ENCODE results near the gene ANKMY1.
"Not testable (repeated sequence)": the region's sequence is repeated elsewhere in the genome, so short reads cannot be mapped to it uniquely, and the experiment has no call there.

Gene ANKMY1

DNA sequence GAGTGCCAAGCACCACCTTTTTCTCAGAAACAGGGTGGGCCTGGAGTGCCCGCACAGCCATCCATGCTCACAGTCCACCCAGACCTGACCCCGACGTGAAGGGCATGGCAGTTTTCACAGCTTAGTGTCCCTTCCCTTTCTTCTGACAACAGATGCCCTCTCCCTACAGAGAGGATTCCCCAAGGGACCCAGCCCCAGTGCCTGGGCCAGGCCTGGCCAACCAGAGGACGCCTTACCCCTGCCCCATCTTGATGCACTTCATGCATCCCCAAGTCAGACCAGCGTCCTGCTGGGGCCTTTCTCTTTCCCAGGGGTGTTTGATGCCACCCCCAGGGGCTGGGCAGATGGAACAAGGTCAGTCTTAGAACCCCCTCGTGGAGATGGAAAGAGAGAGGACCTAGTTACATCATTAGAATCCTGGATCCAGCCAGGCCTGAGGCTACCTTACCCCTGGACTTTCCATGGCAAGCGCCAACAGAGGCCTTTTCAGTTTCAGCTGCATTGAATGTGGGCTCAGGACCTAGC, 3.8 kb downstream of the ANKMY1 start:
- DNase-seq: no peak

DNA sequence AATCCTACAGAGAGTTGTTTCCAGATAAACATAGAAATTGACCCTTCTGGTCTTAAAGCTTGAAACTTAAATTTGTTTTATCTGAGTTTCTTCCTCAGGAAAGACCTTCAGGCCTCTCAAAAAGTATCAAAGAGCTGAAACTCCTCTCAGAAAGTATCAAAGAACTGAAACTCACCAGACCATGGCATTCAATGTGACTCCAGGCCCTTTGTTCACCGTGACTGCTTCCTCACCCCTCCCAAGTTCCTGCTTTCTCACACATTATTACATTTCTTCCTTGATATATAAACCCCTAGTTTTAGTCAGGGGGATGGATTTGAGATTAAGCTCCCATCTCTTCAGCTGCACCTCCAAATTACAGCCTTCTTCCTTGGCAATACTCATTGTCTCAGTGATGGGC, 6.0 kb downstream of the ANKMY1 start:
- no peak for DNase-seq

- no peak for DNase-seq
Measured at GRCh38 chr2:240551288-240551687, 6.5 kb downstream of the ANKMY1 start.

GRCh38 chr2:240539906-240540305, 17.9 kb downstream of the ANKMY1 start:
- no peak for DNase-seq

DNA sequence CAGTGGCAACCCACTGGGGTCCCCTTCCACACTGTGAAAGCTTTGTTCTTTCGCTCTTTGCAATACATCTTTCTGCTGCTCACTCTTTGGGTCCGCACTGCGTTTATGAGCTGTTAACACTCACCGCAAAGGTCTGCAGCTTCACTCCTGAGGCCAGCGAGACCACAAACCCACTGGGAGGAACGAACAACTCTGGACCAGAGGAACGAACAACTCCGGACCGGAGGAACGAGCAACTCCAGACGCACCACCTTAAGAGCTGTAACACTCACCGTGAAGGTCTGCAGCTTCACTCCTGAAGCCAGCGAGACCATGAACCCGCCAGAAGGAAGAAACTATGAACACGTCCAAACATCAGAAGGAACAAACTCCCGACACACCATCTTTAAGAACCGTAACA, 18.7 kb downstream of the ANKMY1 start:
- not testable (repeated sequence) for DNase-seq

GRCh38 chr2:240538031-240538780, 19.6 kb downstream of the ANKMY1 start:
- no peak for DNase-seq

DNA sequence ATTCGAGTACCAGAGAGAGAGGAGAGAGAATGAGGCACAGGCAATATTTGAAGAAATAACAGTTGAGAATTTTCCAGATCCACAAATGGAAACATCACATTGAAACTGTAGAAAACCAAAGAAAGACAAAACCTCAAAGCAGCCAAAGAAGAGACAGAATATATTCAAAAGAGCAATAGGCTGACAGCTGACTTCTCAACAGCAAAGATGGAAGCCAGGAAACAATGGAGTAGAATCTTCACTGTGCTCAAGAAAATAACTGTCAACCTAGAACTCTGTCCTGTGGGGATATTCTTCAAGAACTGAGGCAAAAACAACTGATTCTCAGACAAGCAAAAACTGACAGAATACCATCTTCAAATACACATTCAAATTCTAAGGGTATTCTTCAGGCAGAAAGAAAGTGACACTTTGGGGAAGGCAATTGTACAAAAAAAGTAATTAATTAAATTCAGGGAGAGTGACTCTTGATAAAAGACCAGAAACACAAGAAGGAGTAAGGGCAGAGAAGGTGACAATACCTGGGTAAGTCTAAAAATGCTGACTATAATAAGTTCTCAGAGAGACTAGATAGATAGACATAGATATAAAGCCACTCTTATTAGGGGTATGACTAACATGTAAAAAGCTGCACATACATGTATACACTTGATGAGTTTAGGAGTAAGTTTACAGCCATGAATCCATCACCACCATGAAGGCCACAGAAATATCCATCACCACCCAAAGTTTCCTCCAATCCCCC, 25.6 kb downstream of the ANKMY1 start:
- no peak for DNase-seq

DNA sequence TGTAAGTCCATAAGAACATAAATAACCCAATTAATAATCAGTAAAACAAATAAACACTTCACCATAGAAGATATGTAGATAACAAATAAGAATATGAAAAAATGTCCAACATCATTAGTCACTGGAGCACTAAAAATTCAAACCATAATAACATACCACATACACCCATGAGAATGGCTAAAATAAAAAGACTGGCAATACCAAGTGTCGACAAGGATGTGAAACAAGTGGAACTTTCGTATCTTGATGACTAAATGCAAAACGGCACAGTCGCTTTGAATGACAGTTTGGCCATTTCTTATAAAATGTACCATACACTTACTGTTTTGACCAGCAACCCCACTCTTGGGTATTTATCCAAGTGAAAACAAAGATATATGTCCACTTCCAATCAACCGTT, 26.8 kb downstream of the ANKMY1 start:
- DNase-seq: no peak

DNA sequence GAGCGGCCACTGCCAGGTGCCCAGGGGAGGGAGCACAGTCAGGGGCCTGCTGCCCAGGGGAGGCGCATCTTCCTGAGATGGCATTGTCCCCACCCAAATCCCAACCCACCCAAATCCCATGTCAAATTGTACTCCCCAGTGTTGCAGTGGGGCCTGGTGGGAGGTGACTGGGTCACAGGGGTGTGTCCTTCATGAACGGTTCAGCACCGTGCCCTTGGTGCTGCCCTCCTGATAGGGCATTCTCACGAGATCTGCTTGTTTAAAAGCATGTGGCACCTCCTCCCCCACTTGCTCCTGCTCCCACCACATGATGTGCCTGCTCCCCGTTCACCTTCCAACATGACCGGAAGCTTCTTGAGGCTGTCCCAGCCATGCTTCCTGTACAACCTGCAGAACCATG, 27.6 kb downstream of the ANKMY1 start:
- no peak for DNase-seq

GRCh38 chr2:240529344-240529999, 28.3 kb downstream of the ANKMY1 start:
- no peak for DNase-seq

DNA sequence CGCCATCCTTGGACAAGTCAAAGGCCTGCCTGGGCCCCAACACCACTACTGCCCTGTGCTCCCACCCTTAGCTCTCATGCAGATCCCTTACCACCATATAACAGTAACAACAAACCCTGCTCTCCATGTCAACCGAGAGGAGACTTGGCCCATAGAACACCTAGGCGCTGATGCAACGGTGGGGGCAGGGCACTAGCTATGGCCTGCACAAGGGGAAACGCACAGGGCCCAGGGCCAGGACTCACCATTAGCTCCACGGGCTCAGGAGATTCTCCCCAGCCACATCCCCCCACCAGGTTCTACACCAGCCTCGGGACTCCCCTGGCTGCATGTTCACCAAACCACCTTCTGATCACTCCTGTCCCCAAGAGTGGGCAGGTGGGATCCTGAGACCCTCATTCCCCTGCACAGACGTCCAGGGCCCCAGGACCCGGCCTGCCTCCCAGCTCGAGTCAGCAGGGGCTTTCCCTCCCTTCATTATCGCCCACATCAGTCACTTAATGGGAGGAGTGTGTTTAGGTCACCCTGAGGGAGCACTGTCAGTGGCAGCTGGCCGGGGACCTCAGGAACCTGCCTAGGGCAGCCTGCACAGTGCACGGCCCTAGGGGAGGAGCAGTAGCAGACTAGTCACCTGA, 29.3 kb downstream of the ANKMY1 start:
- DNase-seq: no peak

DNA sequence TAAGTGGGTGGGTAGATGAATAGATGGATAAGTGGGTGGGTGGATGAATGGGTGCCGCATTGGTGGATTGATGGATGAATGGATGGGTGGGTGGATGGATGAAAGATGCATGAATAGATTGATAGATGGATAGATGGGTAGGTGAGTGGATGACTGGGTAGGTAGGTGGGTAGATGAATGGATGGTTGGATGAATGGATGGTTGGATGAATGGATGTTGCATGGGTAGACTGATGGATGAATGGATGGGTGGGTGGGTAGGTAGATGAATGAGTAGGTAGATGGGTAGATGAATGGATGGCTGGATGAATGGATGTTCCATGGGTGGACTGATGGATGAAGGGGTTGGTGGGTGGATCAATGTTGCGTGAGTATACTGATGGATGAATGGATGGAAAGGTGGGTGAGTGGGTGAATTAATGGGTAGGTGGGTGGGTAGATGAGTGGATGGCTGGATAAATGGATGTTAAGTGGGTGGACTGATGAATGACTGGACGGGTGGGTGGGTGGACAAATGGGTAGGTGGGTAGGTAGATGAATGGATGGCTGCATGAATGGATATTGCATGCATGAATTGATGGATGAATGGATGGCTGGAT, 30.5 kb downstream of the ANKMY1 start:
- no peak for DNase-seq

DNA sequence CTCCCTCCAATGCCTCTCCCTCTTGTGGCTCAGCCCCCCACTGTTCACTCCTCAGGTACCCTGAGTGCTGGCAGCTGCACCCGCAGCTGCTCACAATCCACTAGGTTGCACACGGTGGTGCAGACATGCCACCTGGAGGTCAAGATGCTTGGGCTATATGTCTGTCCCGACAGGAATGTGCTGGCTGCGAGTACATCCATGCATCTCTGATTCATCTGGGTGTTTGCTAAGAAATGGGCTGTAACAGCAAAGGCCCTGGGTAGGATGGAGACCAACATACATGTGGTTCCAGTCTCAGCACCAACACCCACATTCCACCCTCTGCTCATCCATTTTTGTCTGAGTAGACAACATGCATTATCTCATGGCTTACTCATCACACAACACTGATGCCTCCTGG, 31.3 kb downstream of the ANKMY1 start:
- DNase-seq: no peak

DNA sequence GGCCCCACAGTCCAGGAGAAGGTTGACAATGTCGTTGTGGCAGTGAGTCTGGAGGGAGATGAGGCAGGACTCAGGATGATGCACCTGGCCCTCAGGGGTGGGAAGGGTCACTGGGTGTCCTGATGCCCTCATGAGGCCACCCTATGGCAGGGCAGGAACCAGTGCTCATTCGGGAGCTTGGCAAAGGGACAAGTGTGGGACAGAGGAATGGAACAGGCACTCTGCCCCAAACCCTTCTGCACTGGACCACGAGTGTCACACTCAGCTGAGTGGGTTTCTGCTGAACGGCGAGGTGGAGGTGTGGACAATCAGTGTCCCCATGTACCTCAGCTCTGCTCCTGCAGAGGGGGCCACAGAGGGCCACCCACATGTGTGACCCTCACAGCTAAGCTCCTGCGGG, 32.0 kb downstream of the ANKMY1 start:
- no peak for DNase-seq

- no peak for DNase-seq
Measured at GRCh38 chr2:240524963-240525718, 32.6 kb downstream of the ANKMY1 start.

DNA sequence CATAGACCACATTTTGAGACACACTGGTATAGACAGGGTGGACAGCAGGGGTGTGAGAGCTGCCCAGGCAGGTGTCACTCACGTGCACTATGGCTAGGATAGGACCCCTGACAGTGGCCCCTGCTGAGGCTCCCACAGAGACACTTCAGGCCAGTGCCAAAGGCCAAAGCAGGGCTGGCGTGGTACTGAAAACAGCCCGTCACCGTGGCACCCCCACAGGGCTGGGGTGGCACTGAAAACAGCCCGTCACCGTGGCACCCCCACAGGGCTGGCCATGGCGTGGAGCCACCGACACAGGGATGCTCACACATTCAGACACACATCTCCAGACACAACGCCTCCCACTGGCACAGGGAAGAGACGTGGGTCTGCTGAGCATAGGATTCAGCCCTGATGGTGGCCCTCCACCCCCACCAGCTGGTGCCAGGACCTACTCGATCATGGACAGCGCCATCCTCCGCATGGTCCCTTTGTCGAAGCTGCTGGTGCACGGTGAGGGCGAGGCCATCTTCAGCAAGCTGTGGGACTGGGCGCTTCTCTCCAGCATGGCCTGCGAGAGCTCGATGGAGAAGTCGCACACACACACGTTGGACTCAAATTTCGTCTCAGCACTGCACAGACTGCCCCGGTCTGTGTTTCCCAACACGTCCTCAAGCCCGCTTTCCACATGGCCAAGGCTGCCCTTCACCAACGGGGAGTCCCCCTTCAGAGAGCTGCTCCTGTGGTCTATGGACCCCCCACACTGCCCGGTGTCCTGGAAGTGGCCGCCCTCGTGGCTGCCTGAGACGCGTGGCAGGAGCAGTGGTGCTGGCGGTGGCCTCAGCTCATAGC, 34.1 kb downstream of the ANKMY1 start:
- no peak for DNase-seq

- DNase-seq: no peak
Measured at GRCh38 chr2:240522406-240522805, 35.4 kb downstream of the ANKMY1 start.

DNA sequence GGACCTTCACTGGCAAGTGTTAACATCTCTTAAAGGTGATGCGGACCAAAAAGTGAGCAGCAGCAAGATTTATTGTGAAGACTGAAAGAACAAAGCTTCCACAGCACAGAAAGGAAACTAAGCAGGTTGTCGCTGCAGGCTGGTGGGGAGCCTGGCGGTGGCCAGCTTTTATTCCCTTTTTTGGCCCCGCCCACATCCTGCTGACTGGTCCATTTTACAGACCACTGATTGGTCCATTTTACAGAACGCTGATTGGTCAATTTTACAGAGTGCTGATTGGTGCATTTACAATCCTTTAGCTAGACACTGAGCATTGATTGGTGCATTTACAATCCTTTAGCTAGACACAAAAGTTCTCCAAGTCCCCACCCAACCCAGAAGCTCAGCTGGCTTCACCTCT, 35.9 kb downstream of the ANKMY1 start:
- DNase-seq: not testable (repeated sequence)

GRCh38 chr2:240520974-240521350, 36.8 kb downstream of the ANKMY1 start:
- DNase-seq: no peak

DNA sequence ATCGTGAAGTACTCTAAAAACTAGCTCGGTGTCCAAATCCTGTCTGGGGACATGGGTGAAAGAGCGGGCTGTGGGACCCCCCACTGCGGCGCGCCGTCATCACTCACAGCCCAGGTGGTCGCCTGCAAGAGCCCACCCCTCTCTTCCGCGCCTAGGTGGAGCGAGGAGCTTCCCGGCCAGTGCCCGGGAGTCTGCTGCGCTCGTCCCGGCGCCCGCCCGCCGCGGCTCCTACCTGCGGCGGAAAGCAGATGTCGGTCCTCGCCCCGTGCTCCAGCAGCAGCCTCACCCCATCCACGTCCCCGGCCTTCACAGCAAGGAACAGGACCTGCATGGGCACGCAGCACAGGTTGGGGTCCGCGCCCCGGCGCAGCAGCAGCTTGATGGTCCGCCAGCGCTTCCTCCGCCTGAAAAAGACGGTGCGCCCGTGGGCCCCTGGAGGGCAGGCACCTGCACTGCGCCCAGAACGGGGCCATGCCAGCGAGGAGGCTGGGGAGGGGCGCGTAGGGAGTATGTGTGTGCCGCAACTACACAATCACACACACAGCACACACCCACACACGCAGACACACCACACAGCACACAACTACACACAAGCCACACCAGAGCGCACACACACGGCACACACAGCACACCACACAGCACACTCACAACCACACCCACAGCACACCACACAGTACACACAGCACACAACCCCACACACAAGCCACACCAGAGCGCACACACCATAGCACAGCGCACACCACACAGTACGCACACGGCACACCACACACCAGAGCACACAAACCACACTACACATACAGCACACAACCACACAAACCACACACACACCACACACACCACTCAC, 37.4 kb downstream of the ANKMY1 start:
- no peak for DNase-seq

All from NCI-H1417 treated with DMSO at 0.1 percent for 48 hours (cell line).